ENCODE results near the gene SREBF1.

The SREBF1 gene

DNA sequence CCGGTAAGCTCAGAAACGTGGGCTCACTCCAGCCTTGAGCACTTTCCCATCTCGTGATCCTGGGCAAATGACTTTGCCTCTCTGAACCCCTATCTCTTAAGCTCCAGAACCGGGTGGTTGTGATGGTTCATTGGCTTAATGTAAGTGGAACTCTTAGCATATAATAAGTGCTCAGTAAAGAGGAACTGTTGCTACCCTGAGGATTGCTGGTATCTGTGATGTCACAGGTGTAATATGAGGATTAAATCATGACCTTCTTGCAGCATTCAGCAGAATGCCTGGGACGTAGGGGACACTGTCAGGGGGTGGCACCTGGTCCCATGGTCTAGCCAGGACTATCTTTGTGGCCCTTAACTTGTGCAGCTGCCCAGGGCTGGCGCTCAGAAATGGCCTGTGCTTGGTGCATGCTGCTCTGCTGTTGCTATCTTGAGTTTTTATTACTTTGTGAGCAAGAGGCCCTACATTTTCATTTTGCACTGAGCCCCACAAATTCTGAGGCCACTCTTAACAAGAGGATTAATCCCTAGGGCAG, 68.8 kb downstream of the SREBF1 start:
- H3K36me3 ChIP-seq, result peaks cover 20% of the 10 kb centered on the region
- TF ChIP-seq, protein P1, sequence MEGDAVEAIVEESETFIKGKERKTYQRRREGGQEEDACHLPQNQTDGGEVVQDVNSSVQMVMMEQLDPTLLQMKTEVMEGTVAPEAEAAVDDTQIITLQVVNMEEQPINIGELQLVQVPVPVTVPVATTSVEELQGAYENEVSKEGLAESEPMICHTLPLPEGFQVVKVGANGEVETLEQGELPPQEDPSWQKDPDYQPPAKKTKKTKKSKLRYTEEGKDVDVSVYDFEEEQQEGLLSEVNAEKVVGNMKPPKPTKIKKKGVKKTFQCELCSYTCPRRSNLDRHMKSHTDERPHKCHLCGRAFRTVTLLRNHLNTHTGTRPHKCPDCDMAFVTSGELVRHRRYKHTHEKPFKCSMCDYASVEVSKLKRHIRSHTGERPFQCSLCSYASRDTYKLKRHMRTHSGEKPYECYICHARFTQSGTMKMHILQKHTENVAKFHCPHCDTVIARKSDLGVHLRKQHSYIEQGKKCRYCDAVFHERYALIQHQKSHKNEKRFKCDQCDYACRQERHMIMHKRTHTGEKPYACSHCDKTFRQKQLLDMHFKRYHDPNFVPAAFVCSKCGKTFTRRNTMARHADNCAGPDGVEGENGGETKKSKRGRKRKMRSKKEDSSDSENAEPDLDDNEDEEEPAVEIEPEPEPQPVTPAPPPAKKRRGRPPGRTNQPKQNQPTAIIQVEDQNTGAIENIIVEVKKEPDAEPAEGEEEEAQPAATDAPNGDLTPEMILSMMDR (IDR thresholded peaks at IDR 0.05; ENCODE audit: low read depth, low read length), result no peak
- H3K4me3 ChIP-seq (ENCODE audit: low read depth, low read length), result no peak overlapping the region
- no peaks in the 10 kb centered on the region for H3K9me3 ChIP-seq (ENCODE audit: severe bottlenecking)
- DNase-seq, result no peak
- H3K27ac ChIP-seq, result peak overlapping the region; percentile 79
- no peaks in the 10 kb centered on the region for H3K27me3 ChIP-seq (ENCODE audit: insufficient read depth, low read depth, severe bottlenecking)

DNA sequence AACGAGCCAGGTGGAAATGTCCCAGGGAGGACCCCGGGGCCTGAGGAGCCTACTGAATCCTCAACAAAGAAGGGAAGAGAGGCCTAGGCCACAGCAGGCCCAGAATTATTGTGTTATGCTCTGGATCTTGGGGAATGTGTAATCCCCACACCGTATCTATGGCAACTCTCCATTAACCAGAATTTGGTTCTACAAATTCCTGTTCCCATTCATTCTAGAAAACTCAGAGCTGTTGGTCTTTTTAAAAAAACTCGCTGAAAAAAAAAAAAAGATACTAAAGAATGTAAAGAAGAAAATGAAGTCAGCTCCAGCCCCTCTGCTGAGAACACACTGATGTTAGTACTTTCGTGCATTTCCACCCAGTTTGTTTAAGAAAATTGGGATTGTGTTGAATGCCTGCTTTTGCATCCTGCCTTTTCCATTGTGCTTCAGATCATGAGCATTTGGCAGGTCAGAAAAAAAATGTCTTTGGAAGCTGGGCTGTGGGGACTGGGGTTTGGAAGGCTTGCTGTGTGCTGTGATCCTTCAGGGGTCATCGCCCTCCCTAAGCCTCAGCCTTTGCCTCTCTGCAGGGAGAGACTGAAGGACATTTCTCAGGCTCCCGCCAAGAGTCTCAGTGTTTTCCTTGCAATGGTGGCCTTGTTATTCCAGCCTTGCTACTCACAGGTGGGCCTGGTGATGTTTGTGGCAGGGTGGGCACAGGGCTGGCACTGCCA, 69.5 kb downstream of the SREBF1 start:
- no peak for DNase-seq
- TF ChIP-seq, protein P1 (IDR thresholded peaks at IDR 0.05; ENCODE audit: low read depth, low read length), result no peak
- Histone ChIP-seq H3K27ac (peak overlapping the region; percentile 79), H3K36me3 (peaks cover 20% of the 10 kb centered on the region), H3K4me3 (ENCODE audit: low read depth, low read length) (no peak overlapping the region), H3K9me3 (ENCODE audit: severe bottlenecking) (no peaks in the 10 kb centered on the region), H3K27me3 (ENCODE audit: insufficient read depth, low read depth, severe bottlenecking) (no peaks in the 10 kb centered on the region)

- no peak overlapping the region for H3K4me3 ChIP-seq (ENCODE audit: low read depth, low read length)
- H3K36me3 ChIP-seq, result peaks cover 20% of the 10 kb centered on the region
- no peaks in the 10 kb centered on the region for H3K9me3 ChIP-seq (ENCODE audit: severe bottlenecking)
- peak overlapping the region; percentile 79 for H3K27ac ChIP-seq
- TF ChIP-seq, protein P1 (IDR thresholded peaks at IDR 0.05; ENCODE audit: low read depth, low read length), result no peak
- DNase-seq, result no peak
- no peaks in the 10 kb centered on the region for H3K27me3 ChIP-seq (ENCODE audit: insufficient read depth, low read depth, severe bottlenecking)
These were observed 70.1 kb downstream of the SREBF1 start for GRCh38 chr17:17766744-17767120.

GRCh38 chr17:17766077-17766743, 70.6 kb downstream of the SREBF1 start:
- Histone ChIP-seq H3K27ac (peak overlapping the region; percentile 79), H3K4me3 (ENCODE audit: low read depth, low read length) (no peak overlapping the region), H3K27me3 (ENCODE audit: insufficient read depth, low read depth, severe bottlenecking) (no peaks in the 10 kb centered on the region), H3K36me3 (peaks cover 20% of the 10 kb centered on the region), H3K9me3 (ENCODE audit: severe bottlenecking) (no peaks in the 10 kb centered on the region)
- TF ChIP-seq, protein P1 (IDR thresholded peaks at IDR 0.05; ENCODE audit: low read depth, low read length), result no peak
- DNase-seq, result peak; percentile 70

DNA sequence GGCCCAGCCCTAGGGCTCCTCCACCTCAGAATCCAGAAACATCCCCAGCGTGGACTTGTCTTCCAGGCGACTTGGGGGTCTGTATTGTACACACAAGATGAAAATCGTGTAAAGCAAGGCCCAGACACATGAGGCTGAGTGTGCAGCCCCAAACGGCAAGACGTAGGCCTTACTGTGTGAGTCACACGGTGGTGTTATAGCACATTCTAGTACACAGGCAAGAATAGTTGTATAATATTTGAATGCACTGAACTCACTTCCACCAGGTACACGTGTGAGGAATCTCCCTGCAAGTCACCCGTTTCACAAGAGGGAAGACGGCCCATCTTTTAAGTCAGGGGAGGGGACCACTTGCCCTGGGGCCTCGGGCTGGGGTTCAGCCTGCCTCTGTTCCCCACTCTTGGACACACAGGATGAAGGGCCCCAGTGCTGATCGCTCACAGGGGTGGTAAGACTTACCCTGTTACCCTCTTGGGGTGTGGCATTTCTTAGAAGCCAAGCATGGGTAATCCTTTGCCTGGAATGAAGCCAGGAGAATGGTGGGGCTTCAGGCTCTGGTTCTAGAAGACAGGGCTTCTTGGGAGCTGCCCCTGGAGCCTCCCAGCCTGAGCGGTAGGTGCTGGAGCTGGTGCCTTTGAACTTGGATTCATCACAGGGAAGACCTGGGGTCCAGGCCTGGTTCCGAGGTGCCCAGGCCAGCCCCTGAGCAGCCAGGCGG, 71.3 kb downstream of the SREBF1 start:
- H3K9me3 ChIP-seq (ENCODE audit: severe bottlenecking), result no peaks in the 10 kb centered on the region
- no peak for DNase-seq
- TF ChIP-seq, protein P1 (IDR thresholded peaks at IDR 0.05; ENCODE audit: low read depth, low read length), result no peak
- H3K27ac ChIP-seq, result peak overlapping the region; percentile 79
- no peak overlapping the region for H3K4me3 ChIP-seq (ENCODE audit: low read depth, low read length)
- no peaks in the 10 kb centered on the region for H3K27me3 ChIP-seq (ENCODE audit: insufficient read depth, low read depth, severe bottlenecking)
- peaks cover 23% of the 10 kb centered on the region for H3K36me3 ChIP-seq

Data from WERI-Rb-1 (cell line).